Raji (cell line): ENCODE data around the gene NCK1.

Experiments
- POLR2A ChIP-seq: IDR thresholded peaks from 2 replicates; pipeline ENCODE4 v1.6.1; 2011; ENCODE audit warnings: low read depth, low read length, control low read depth; ENCODE audit not compliant: insufficient read depth

NCK1 gene

DNA sequence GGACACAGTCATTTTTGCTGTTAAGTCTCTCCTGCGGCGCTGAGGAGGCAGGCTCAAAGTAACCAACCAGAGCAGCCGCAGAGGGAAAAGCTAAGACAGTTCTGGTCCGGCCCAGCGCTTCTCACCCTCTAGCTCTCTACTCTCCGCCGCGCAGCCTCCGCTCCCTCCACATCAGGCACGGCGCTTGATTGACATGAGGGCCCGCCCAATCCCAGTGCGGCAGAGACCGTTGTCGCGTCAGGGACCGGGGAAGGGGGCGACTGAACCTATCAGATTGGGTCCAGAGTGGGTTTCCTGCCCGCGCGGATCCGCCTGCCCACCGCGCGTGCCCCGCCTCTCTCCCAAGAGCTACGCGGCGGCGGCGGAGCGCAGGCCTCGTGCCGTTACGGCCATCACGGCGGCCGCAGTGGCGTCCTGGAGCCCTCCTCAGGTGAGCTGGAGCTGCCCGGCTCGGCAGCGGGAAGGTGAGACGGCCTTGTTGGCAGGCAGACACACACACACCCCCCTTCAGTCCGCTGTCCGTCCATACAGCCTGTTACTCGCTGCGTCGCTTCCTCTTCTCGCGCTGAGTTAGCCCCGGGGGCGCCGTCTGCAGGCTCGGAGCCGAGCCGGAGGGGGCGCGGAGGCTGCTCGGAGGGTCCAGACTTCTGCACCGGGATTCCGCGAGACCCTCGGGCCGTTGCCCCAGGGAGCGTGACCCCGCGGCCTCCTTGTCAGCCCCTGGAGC is at the start of gene NCK1:
Gene NCK1, plus strand, starts transcription at position 319 of the 727 bp plus-strand sequence. CDS start 65,794 bp downstream, outside the sequence.
- TF ChIP-seq POLR2A: peak; percentile 98

DNA sequence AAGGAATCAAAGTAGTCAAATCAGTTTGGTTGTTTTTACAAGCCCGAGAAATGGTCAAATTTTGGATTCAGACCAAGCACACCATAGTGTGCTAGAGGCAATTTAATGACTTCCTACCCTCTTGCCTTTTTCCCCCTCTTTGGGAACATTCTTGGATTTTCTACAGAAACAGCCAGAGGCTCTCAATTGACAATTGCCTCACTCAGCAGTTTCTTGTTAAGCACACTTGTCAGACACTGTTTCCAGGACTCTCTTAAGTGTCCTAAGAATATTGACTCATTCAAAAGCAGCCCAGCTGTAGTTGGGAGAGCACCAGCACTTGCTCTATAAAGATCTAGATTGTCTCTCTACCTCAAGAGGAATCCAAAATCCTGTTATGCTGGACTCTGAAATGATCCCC is 44.6 kb upstream of the NCK1 start:
- no peak for TF ChIP-seq POLR2A

DNA sequence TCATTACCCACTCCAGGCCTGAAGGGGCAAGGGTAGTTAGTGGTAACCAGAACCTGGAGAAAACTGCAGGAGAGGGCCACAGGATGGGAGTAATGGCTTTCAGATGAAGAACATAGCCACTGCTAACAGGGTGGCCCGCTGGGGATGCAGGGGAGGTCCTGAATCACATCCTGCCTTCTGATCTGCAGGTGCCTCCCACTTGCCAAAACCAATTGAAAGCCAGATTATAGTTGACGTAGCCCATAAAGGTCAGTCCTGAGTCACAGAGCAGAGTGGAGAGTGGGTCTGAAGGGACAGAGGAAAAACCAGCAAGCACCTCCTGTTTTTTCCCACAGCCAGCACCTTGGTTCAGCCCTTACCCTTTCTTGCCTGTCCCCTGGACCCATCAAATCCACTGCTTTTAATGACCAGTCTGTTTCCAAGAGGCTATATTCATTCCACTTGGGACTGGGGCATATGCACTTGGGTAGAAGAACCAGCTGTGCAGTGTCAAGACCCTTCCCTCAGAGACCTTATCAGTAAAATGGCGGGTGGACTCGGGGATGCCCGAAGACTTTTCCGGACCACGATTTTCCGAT is 43.7 kb upstream of the NCK1 start:
- no peak for TF ChIP-seq POLR2A

DNA sequence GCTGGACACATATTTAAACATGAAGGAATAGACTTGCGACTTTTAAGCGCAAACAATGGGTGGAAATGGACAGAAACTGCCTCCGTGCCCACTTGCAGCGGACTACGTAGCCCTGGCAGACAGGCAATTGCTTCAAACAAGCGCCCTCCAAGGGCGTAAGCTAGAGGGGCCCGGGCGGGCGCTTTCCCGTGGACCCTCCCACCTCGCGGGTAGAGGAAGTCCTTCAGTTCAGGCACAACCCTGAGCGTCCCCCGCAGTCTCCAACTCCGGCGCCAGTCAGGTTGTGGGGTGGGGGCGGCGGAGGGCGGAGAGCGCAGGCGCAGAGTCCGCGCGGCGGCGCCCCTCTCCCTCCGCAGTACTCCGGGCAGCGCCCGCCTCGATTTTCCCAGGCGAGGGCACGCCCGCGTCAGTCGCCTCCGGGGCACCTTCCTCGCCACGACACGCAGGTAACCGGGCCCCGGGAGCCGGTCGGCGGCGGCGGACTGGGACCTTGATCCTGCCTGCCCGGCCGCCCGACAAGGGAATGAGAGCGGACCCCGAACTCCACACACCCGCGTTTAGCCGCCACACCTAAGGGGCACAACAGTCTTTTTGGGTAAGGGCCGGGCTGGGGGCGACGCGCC is 43.1 kb upstream of the NCK1 start, which contains the start of gene SLC35G2:
Gene SLC35G2, plus strand, starts transcription at position 358 of the 623 bp plus-strand sequence. CDS start 35,335 bp downstream, outside the sequence.
- no peak for TF ChIP-seq POLR2A

DNA sequence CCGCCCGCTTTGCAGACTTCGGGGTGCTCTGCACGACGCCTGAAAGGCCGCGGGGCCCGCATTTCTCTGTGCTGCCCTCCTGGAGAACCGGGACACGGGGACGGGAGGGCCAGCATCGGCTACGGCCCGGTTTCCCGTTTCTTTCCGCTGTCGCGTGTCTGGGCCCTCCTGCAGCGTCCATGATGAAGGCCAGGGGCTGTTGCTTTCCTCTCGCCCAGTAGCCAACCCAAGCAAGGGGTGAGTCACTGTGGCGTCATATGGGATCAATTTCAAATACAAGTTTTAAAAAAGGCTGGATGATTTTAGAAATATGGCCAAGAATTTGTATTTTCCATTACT is 42.6 kb upstream of the NCK1 start:
- TF ChIP-seq POLR2A: no peak

DNA sequence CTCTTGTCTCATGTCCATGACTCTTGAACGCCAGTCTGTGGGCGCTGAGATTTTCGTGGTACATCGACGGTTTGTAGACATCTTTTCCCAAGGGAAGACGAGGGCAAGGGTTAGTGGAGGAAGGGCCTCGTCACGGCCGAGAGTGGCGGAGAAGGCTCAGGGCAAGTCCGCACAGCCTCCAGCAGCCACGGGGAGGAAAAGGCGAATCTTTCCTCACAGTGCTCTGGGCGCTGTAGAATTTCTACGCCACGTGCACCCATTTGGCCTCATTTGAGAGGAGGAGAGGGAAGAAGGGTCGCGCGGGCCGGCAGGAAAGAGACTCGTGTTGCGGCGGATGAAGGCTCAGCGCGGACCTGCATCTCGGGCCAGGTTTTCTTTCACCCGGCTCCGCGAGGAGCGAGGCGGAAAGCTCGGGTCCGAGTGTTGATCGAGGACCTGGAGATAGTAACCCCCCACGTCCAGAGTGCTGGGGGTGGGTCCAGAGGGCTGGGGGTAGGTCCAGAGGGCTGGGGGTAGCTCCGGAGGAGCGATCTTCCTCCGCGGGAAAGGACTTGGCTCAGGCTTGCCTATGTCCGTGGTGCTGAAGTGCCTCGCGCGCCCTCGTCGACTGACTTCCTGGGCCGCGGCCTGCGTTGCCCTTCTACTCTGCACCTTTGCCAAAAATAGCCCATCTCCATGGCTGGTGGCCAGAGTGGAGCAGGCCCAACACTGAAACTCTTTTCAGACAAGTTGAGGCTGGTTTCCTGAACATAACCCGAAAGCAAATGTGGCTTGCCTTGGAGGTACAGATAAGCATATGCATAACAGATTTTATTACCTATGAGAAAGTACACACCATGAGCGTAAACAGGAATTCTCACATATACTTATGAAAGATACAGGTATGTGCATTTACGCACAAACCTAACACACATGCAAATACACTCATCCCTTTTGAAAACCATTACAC is 42.0 kb upstream of the NCK1 start:
- no peak for TF ChIP-seq POLR2A

DNA sequence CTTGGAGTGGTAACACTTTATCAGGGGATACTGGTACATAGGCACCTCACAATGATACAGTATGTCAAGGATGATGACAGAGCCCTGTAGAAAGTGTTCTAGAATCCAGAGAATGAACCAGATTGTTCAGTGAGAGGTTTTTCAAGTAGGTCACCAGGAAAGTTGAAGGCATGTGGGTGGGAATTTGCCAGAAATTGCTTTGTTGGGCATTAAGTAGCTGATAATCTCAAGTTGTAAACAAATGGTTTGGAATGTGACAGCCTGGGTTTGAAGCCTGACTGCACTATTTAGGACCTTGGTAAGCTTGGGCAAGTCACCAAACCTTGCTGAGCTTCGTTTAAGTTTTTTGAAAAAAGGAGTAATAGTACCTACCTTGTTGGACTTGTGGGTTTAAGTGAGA is 30.5 kb upstream of the NCK1 start:
- no peak for TF ChIP-seq POLR2A

DNA sequence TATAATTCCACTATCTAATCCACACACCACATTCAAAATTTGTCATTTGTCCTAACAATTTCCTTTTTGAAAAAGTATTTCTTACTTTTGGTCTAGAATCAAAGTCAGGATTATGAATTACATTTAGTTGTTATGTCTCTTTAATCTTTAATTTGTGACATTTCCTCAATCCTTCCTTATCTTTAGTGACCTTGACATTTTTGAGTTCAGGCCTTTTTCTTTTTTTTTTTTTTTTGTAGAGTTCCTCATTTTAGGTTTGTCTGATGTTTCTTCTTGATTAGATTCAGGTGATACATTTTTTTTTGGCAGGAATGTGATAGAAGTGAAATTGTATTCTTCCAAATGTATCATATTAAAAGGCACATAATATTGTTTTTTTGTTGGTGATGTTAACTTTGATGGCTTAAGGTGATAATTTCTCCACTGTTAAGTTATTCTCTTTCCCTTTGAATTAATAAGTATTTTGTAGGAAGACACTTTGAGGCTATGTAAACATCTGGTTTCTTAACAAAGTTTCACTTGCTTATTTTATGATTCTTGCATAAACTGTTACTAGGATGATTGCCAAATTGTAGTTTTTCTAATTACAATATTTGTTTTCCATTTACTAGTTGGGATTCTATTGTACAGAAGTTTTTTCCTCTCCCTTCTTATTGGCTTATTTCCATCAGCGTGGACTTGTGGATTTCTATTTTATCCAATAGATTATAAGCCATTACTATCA is 26.8 kb upstream of the NCK1 start:
- no peak for TF ChIP-seq POLR2A

DNA sequence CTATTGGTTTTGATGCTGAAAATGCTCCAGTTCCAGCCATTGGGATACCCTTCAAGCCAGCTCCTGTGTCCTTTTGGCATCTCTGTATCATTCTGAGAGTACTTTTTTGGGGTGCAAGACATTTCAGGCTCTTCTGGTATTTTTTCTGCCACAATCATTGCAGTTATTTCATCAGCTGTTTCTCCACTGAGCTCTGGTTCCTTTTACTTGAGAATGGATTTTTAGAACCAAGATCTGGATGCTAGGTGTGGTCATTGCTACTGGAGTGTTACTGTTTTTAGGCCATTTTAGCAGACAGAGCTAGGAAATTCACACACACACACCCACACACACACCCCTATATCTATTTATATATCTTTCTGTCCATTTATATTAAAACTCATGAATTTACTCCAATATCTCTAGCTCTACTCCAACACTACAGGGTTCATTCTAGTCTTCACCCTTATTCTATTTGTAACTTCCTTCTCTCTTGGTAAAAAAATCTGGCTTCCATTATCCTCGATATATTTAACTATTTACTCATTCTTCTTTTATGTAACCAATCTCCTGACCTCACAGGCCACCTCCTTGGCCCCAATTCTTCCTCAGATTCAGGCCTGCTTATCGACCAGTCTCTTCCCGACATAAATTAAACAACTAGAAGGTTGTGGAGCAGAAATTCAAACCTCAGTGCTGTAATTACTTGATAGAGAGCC is 26.0 kb upstream of the NCK1 start:
- TF ChIP-seq POLR2A: no peak

DNA sequence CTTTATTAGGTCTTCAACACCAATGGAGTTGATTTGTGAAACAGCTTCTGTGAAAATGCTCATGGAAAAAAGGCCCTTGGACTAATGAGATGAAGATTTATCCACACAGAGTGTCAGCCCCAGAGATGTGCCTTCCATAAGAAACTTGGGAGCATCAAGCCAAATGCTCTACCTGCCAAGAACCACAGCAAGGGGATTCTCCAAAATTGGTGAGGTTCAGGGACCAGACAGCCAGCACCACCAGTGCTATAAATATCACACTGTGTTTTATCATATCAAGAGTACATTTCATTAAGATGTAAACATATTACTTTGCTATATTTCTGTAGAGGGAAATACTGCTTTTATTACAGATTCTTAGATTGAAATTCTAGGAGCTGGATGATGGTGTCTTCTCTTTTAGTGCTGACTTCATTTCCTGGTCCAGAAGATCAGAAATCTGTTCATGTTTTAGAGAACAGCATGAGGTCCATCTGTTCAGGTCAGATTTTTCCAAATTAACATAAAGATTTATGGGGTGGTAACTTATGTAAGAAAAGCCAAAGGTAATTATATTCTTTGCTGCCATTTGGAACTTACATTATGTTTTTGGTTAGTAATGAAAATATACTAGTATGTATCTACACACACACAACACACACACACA is 25.4 kb upstream of the NCK1 start:
- no peak for TF ChIP-seq POLR2A

DNA sequence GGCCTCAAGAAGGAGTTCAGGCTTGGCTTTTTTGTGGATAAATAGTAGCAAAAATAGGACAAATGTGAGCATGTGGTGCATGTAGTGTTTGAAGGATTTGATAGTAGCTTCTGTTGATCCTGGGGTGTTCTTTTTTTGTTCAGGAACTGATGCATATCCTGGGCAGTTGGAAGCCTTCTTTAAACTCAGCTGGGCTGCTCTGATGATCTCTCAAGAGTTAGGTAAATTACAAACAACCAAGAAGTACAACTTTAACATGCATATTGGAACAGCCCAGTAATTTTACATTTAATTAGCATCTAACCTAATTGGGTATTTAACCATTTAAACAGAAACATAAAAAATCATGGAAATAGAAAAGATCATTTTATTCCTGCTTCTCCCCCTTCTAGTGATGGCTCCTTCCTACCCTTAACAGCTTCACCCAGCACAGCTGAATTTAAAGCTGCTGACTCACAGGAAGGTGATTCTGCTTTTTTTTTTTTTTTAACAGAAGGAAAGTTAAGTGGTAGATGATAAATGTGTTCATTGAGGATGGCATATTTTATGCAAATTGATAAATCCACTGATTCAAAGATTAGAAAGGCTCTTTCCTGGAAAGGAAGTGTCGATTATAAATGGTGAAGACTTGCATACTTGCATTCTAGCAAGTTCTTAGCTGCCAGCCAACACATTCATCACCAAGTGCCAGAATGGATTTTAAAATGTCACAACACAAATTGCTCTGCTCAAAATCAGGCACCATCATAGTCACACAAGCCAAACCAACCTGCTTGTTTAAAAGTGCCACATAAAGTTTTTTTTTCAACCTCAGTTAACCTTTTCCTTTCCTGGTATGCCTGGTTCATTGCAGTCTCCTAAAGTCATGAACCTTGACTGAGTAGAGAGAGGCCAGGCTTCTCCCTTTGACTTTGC is 23.1 kb upstream of the NCK1 start:
- no peak for TF ChIP-seq POLR2A

DNA sequence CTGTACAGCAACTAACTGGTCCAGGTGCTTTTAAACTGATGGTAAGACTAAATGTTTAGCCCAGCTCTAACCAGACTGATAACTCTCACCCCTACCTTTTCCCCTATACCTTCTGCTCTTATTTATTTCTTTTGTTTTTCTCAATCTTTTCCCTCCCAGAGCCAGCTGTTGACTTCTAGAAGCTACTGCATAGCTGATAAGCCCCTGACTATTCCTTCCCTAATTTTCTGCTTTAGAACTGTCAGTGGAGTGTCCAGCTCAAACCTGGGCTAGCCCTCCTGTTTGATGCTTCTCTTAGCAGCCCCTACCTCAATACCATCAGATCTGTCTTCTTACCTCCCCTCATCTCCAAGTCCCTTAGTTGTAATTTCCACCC is 22.5 kb upstream of the NCK1 start:
- TF ChIP-seq POLR2A: no peak

DNA sequence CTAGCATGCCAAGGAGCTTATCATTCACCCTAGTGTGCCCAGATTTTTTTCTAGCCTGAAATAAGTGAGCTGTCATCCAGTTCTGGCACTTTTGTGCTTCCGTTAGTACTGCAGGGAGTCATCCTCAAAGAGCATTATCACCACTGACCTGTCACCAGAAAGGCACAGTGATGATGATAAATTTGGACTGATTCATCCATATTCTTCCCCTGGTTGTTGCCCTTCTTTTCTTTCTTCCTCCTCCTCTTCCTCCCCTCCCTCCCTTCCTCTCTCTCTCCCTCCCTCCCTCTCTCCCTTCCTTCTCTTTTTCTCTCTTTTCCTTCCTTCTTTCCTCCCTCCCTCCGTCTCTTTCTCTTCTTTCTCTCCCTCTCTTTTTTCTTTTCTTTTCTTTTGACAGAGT is 21.8 kb upstream of the NCK1 start:
- no peak for TF ChIP-seq POLR2A
